Activated T-helper 1 cell treated with Interleukin-2 at 50 U/mL for 16 hours (primary cell): ENCODE measurements around the gene ARCN1.

Source experiments
- DNase-seq: peaks from one replicate; pipeline ENCODE4 v3.0.0-alpha.2; 2020; ENCODE audit warnings: low read depth

The ARCN1 gene

GRCh38 chr11:118621784-118622375, 49.7 kb downstream of the ARCN1 start:
- no peak for DNase-seq

GRCh38 chr11:118622376-118623268, 50.4 kb downstream of the ARCN1 start:
- DNase-seq: no peak

- no peak for DNase-seq
Observed at GRCh38 chr11:118623269-118623655, 51.1 kb downstream of the ARCN1 start.

GRCh38 chr11:118625036-118625690, 53.0 kb downstream of the ARCN1 start:
- DNase-seq: no peak

GRCh38 chr11:118625976-118626375, 53.8 kb downstream of the ARCN1 start:
- no peak for DNase-seq

- no peak for DNase-seq
Observed at GRCh38 chr11:118627566-118627965, 55.4 kb downstream of the ARCN1 start.

- no peak for DNase-seq
Observed at GRCh38 chr11:118628031-118628430, 55.8 kb downstream of the ARCN1 start.

GRCh38 chr11:118628432-118628831, 56.2 kb downstream of the ARCN1 start:
- no peak for DNase-seq

- no peak for DNase-seq
Observed at GRCh38 chr11:118628861-118629549, 56.8 kb downstream of the ARCN1 start.

- DNase-seq: no peak
Observed at GRCh38 chr11:118629761-118630661, 57.8 kb downstream of the ARCN1 start.

GRCh38 chr11:118631142-118631909, 59.1 kb downstream of the ARCN1 start:
- DNase-seq: no peak

GRCh38 chr11:118632577-118633318, 60.5 kb downstream of the ARCN1 start:
- no peak for DNase-seq

GRCh38 chr11:118633319-118633690, 61.1 kb downstream of the ARCN1 start:
- DNase-seq: no peak

- DNase-seq: no peak
Observed at GRCh38 chr11:118633979-118634378, 61.8 kb downstream of the ARCN1 start.

- no peak for DNase-seq
Observed at GRCh38 chr11:118634431-118635236, 62.4 kb downstream of the ARCN1 start.

GRCh38 chr11:118635237-118635591, 63.0 kb downstream of the ARCN1 start:
- DNase-seq: no peak

- DNase-seq: no peak
Observed at GRCh38 chr11:118635642-118636041, 63.4 kb downstream of the ARCN1 start.

GRCh38 chr11:118636569-118637290, 64.5 kb downstream of the ARCN1 start:
- no peak for DNase-seq
